Stimulated activated CD8-positive, alpha-beta memory T cell treated with anti-CD3 and anti-CD28 coated beads, Interleukin-4, amount 100 ng/mL, for 48 hours (primary cell): ENCODE results near the gene ZNG1F.
"Not testable (repeated sequence)": the region's sequence is repeated elsewhere in the genome, so short reads cannot be mapped to it uniquely, and the experiment has no call there.

Experiments used
- DNase-seq: peaks from one replicate; pipeline ENCODE4 v3.0.0-alpha.2; 2020

ZNG1F gene

GRCh38 chr9:41189217-41189616 is at the start of gene ZNG1F:
ZNG1F (minus strand) TSS chr9:41189317; CDS start chr9:41189258, 59 bp downstream.
- DNase-seq = not testable (repeated sequence)

- peak; percentile 56 for DNase-seq
Observed at GRCh38 chr9:41237110-41237749, 48.1 kb upstream of the ZNG1F start.

- DNase-seq = not testable (repeated sequence)
Observed at GRCh38 chr9:41236486-41237109, 47.5 kb upstream of the ZNG1F start.

GRCh38 chr9:41234811-41235805 is 46.0 kb upstream of the ZNG1F start:
- DNase-seq = peak; percentile 69

GRCh38 chr9:41234221-41234620 is 45.1 kb upstream of the ZNG1F start:
- DNase-seq = not testable (repeated sequence)

- not testable (repeated sequence) for DNase-seq
Observed at GRCh38 chr9:41232326-41232725, 43.2 kb upstream of the ZNG1F start.

GRCh38 chr9:41230418-41230817 is 41.3 kb upstream of the ZNG1F start:
- not testable (repeated sequence) for DNase-seq

GRCh38 chr9:41229408-41230401 is 40.6 kb upstream of the ZNG1F start:
- DNase-seq = no peak

GRCh38 chr9:41219831-41220230 is 30.7 kb upstream of the ZNG1F start:
- DNase-seq = not testable (repeated sequence)

GRCh38 chr9:41188439-41188838 is 678 bp downstream of the ZNG1F start:
- DNase-seq = not testable (repeated sequence)

- not testable (repeated sequence) for DNase-seq
Observed at GRCh38 chr9:41174994-41175393, 14.1 kb downstream of the ZNG1F start.

- not testable (repeated sequence) for DNase-seq
Observed at GRCh38 chr9:41150116-41150515, 39.0 kb downstream of the ZNG1F start.

GRCh38 chr9:41141878-41142277 is 47.2 kb downstream of the ZNG1F start:
- not testable (repeated sequence) for DNase-seq

- not testable (repeated sequence) for DNase-seq
Observed at GRCh38 chr9:41128581-41128980, 60.5 kb downstream of the ZNG1F start, which contains the start of gene FOXD4L6. FOXD4L6 (minus strand) TSS chr9:41128681; CDS start chr9:41128383, 298 bp downstream.

GRCh38 chr9:41126746-41127446 is 62.2 kb downstream of the ZNG1F start:
- not testable (repeated sequence) for DNase-seq

- DNase-seq = not testable (repeated sequence)
Observed at GRCh38 chr9:41125936-41126335, 63.2 kb downstream of the ZNG1F start.

- DNase-seq = not testable (repeated sequence)
Observed at GRCh38 chr9:41125109-41125658, 63.9 kb downstream of the ZNG1F start.

- DNase-seq = not testable (repeated sequence)
Observed at GRCh38 chr9:41124250-41125108, 64.6 kb downstream of the ZNG1F start.

GRCh38 chr9:41123812-41124211 is 65.3 kb downstream of the ZNG1F start:
- not testable (repeated sequence) for DNase-seq

GRCh38 chr9:41123396-41123795 is 65.7 kb downstream of the ZNG1F start:
- DNase-seq = not testable (repeated sequence)
